ENCODE measurements around the gene KRT33B. TPM values are rescaled to one million over a fixed set of nuclear protein-coding genes. Genes with fewer than 3 reads are reported as not detected.

Gene KRT33B
- total and polyA plus RNA-seq, 2 of the 8 experiments (the other 6 are each of a cell fraction or from before 2014, with no cell fraction given): not detected

DNA sequence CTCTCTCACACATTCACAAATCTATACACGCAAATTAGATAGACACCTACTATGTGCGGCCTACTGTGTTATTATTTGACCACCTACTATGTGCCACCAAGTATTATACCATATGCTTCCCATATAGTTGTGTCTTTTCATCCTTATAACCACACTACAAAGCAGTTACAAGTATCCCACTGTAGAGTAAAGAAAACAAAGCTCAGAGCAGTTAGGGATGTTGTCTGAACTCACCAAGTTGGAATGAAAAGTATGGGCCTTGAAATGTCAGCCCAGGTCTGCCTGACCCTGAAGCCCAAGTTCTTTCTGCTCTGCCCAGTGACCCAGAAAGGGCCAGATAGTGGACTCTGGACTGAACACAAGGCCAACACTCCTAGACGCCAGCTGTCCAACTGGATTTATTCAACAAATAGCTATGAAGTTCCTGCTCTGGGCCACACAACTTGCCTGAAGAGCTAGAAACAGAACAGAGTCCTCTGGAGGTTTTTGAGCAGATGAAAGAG, 46.3 kb upstream of the KRT33B start:
- Histone ChIP-seq H3K36me3 (ENCODE audit: control insufficient read depth in 2 of 4, insufficient read depth in 4 of 4, low read length in 3 of 4) (no peaks in the 10 kb centered on the region), H4K8ac (ENCODE audit: extremely low read depth, insufficient read depth, low read length) (no peak overlapping the region), H3K4me1 (replicated peaks in 1 of 4; ENCODE audit: control insufficient read depth in 3 of 4, insufficient read depth in 4 of 4, low read length in 3 of 4) (peaks cover 0 to 7% (median 1%) of the 10 kb centered on the region in 4 experiments; a peak in 5 of 7 replicates), H4K20me1 (replicated peaks in 1 of 2; ENCODE audit: control insufficient read depth in 1 of 2, insufficient read depth in 2 of 2, low read length in 2 of 2) (no peaks in the 10 kb centered on the region), H2BK5ac (ENCODE audit: low read depth, low read length) (no peak overlapping the region), H4K5ac (ENCODE audit: insufficient read length, low read depth, low read length) (no peak overlapping the region), H3K4me3 (ENCODE audit: extremely low read depth in 1 of 4, insufficient read depth in 2 of 4, low read depth in 3 of 4, low read length in 4 of 4) (no peak overlapping the region), H3K4ac (replicated peaks; ENCODE audit: insufficient read length, low read depth, low read length) (no peak overlapping the region), H3K9me3 (ENCODE audit: insufficient read depth in 2 of 2, low read depth in 1 of 2, low read length in 1 of 2) (no peaks in the 10 kb centered on the region), H3K56ac (replicated peaks; ENCODE audit: insufficient read length, low read depth, low read length) (no peak overlapping the region), H3K23me2 (ENCODE audit: low read depth, low read length) (no peaks in the 10 kb centered on the region), H2BK12ac (ENCODE audit: low read depth, low read length) (no peak overlapping the region), H3K4me2 (ENCODE audit: insufficient read depth in 1 of 2, low read depth in 2 of 2, low read length in 2 of 2) (no peak overlapping the region), H3K18ac (ENCODE audit: extremely low read depth, low read length) (no peak overlapping the region), H4K91ac (replicated peaks; ENCODE audit: insufficient read length, low read length) (no peak overlapping the region), H2BK120ac (replicated peaks; ENCODE audit: low read depth, low read length) (no peak overlapping the region), H3K27ac (ENCODE audit: low read depth, low read length) (no peak overlapping the region), H3K79me2 (ENCODE audit: control insufficient read depth in 1 of 2, insufficient read depth in 2 of 2, low read length in 2 of 2) (no peaks in the 10 kb centered on the region), H2BK15ac (ENCODE audit: low read length) (no peak overlapping the region), H3K14ac (ENCODE audit: insufficient read length) (no peak overlapping the region), H2BK20ac (ENCODE audit: low read length) (no peak overlapping the region), H2AFZ (ENCODE audit: low read length) (no peak overlapping the region), H3K27me3 (replicated peaks in 1 of 4; ENCODE audit: control insufficient read depth in 3 of 4, extremely low read depth in 1 of 4, insufficient read depth in 3 of 4, low read length in 3 of 4) (no peaks in the 10 kb centered on the region; a peak in 2 of 7 replicates), H3K9ac (replicated peaks in 1 of 4; ENCODE audit: extremely low read depth in 1 of 4, low read depth in 3 of 4, low read length in 3 of 4) (no peak overlapping the region), H2AK5ac (ENCODE audit: low read depth, low read length) (no peak overlapping the region), H3K23ac (ENCODE audit: insufficient read length) (no peak overlapping the region), H3K79me1 (ENCODE audit: low read depth, low read length) (no peaks in the 10 kb centered on the region)
- CTCF ChIA-PET (ENCODE audit: partially characterized antibody): interaction anchor here (0.7 to 3.8 kb wide), 7 partner anchors 9 to 500 kb away, joined by 3 to 51 read pairs (median 5); no protein-coding TSS in a partner anchor
- FAIRE-seq: no peak
- 92% methylated on average over 3 of the region's 3 CpGs; no CpG with 5 or more reads in 1 of the 2 experiments for WGBS, 2 experiments (ENCODE audit: extremely low coverage in 1 of 2, insufficient coverage in 1 of 2, insufficient read length in 1 of 2, insufficient replicate concordance in 2 of 2, low coverage in 1 of 2, low lambda C conversion rate in 2 of 2, missing lambda C conversion rate in 1 of 2)
- POLR2A ChIA-PET (ENCODE audit: partially characterized antibody): no interaction called here
- no peak for DNase-seq (ENCODE audit: low read depth in 1 of 2, low spot score in 2 of 2)
- TF ChIP-seq BACH1 (IDR thresholded peaks at IDR 0.05; ENCODE audit: low read length) (no peak), TAF1 (IDR thresholded peaks at IDR 0.05; ENCODE audit: low read depth, low read length) (no peak), CHD2 (IDR thresholded peaks at IDR 0.05; ENCODE audit: low read length) (no peak), GABPA (IDR thresholded peaks at IDR 0.05; ENCODE audit: borderline replicate concordance, insufficient read depth, low read length) (no peak), KDM5A (IDR thresholded peaks at IDR 0.05; ENCODE audit: low read length) (no peak), JUND (IDR thresholded peaks at IDR 0.05; ENCODE audit: low read length) (no peak), BCL11A (IDR thresholded peaks at IDR 0.05; ENCODE audit: low read depth in 2 of 2, low read length in 2 of 2) (no peak), EZH2 (IDR thresholded peaks at IDR 0.05; ENCODE audit: low read depth, low read length, severe bottlenecking) (no peak), TAF7 (optimal IDR thresholded peaks at IDR 0.05; ENCODE audit: borderline replicate concordance, low read depth, low read length) (no peak), RFX5 (IDR thresholded peaks at IDR 0.05; ENCODE audit: borderline replicate concordance, low read depth, low read length) (no peak), NANOG (IDR thresholded peaks at IDR 0.05; ENCODE audit: insufficient read depth, low read depth, low read length, poor library complexity, severe bottlenecking) (no peak), ASH2L (IDR thresholded peaks at IDR 0.05; ENCODE audit: low read length) (no peak), KDM4A (IDR thresholded peaks at IDR 0.05; ENCODE audit: low read depth, low read length, severe bottlenecking) (no peak), SIX5 (IDR thresholded peaks at IDR 0.05; ENCODE audit: low read depth, low read length) (no peak), CBX5 (IDR thresholded peaks at IDR 0.05; ENCODE audit: low read depth, low read length) (no peak)
